SH-SY5Y (cell line): Measurements from ENCODE around the gene ERLEC1.

Experiments
- GATA2 ChIP-seq: IDR thresholded peaks from 2 replicates; pipeline ENCODE4 v1.6.1; 2011; ENCODE audit warnings: mild to moderate bottlenecking, low read depth, low read length
- GATA3 ChIP-seq: IDR thresholded peaks from 2 replicates; pipeline ENCODE4 v1.6.1; 2011; ENCODE audit warnings: low read depth, mild to moderate bottlenecking, low read length, moderate library complexity

DNA sequence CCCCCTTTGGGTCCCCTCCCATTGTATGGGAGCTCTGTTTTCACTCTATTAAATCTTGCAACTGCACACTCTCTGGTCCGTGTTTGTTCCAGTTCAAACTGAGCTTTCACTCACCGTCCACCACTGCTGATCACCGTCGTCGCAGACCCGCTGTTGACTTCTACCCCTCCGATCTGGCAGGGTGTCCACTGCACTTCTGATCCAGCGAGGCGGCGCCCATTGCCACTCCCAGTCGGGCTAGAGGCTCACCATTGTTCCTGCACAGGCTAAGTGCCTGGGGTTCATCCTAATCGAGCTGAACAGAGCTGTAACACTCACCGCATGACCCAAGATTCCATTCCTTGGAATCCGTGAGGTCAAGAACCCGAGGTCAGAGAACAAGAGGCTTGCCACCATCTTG lies 30.2 kb upstream of the ERLEC1 start:
- TF ChIP-seq GATA2 (no peak), GATA3 (no peak)
